T-helper 2 cell (primary cell): ENCODE measurements around the gene RTP5.
"Not testable (repeated sequence)": the region's sequence is repeated elsewhere in the genome, so short reads cannot be mapped to it uniquely, and the experiment has no call there.

Experiments
- DNase-seq, 5 experiments: peaks; one replicate each; pipeline versions ENCODE4 v3.0.0 to v3.0.0-alpha.2; 2012 to 2022

The RTP5 gene

GRCh38 chr2:241902357-241902991, 32.9 kb downstream of the RTP5 start:
- DNase-seq: no peak

GRCh38 chr2:241903121-241904010, 33.8 kb downstream of the RTP5 start:
- no peak for DNase-seq

GRCh38 chr2:241904011-241904718, 34.6 kb downstream of the RTP5 start:
- DNase-seq: no peak

GRCh38 chr2:241904791-241905710, 35.5 kb downstream of the RTP5 start:
- no peak for DNase-seq

GRCh38 chr2:241905716-241906377, 36.3 kb downstream of the RTP5 start:
- no peak for DNase-seq

- DNase-seq: not testable (repeated sequence)
Measured at GRCh38 chr2:241906378-241906770, 36.8 kb downstream of the RTP5 start.

- no peak for DNase-seq
Measured at GRCh38 chr2:241906826-241907570, 37.5 kb downstream of the RTP5 start.

GRCh38 chr2:241907831-241908230, 38.3 kb downstream of the RTP5 start:
- not testable (repeated sequence) for DNase-seq

GRCh38 chr2:241908686-241909420, 39.3 kb downstream of the RTP5 start:
- DNase-seq: no peak

GRCh38 chr2:241909769-241910168, 40.2 kb downstream of the RTP5 start:
- no peak for DNase-seq

GRCh38 chr2:241910604-241911520, 41.3 kb downstream of the RTP5 start:
- DNase-seq: no peak

GRCh38 chr2:241911551-241911950, 42.0 kb downstream of the RTP5 start:
- DNase-seq: no peak

GRCh38 chr2:241912021-241912555, 42.6 kb downstream of the RTP5 start:
- no peak for DNase-seq

- no peak for DNase-seq
Measured at GRCh38 chr2:241913703-241914102, 44.2 kb downstream of the RTP5 start.

- DNase-seq: no peak
Measured at GRCh38 chr2:241914542-241914941, 45.0 kb downstream of the RTP5 start.

- DNase-seq: not testable (repeated sequence)
Measured at GRCh38 chr2:241921631-241922030, 52.1 kb downstream of the RTP5 start.

GRCh38 chr2:241922411-241922810, 52.9 kb downstream of the RTP5 start:
- no peak for DNase-seq

GRCh38 chr2:241922816-241923601, 53.5 kb downstream of the RTP5 start:
- DNase-seq: not testable (repeated sequence)
